Measurements from ENCODE around the gene SCML1.

The SCML1 gene

GRCh38 chrX:17788956-17789562 lies 51.8 kb downstream of the SCML1 start:
- no peak for DNase-seq (ENCODE audit: low read depth in 2 of 2)

- DNase-seq (ENCODE audit: low read depth in 2 of 2) = no peak
Observed at GRCh38 chrX:17792826-17793225, 55.5 kb downstream of the SCML1 start.

GRCh38 chrX:17798921-17799320 lies 61.6 kb downstream of the SCML1 start:
- no peak for DNase-seq (ENCODE audit: low read depth in 2 of 2)

- DNase-seq (ENCODE audit: low read depth in 2 of 2) = no peak
Observed at GRCh38 chrX:17801431-17801830, 64.1 kb downstream of the SCML1 start.

- DNase-seq (ENCODE audit: low read depth in 2 of 2) = no peak
Observed at GRCh38 chrX:17802756-17803155, 65.5 kb downstream of the SCML1 start.

- DNase-seq (ENCODE audit: low read depth in 2 of 2) = no peak
Observed at GRCh38 chrX:17803449-17803848, 66.2 kb downstream of the SCML1 start.

Measured in stimulated activated CD8-positive, alpha-beta memory T cell treated with anti-CD3 and anti-CD28 coated beads, Interleukin-2, amount 100 ng/mL, for 48 hours (primary cell).